HG03439 (cell line): Measurements from ENCODE around the gene GSK3A.

Experiments used
- ATAC-seq: cut with Tn5 transposase; IDR thresholded peaks from one replicate; pipeline ENCODE4 v1.9.1; 2021; ENCODE audit warnings: mild to moderate bottlenecking, moderate library complexity; ENCODE audit not compliant: unreplicated experiment

Gene GSK3A

DNA sequence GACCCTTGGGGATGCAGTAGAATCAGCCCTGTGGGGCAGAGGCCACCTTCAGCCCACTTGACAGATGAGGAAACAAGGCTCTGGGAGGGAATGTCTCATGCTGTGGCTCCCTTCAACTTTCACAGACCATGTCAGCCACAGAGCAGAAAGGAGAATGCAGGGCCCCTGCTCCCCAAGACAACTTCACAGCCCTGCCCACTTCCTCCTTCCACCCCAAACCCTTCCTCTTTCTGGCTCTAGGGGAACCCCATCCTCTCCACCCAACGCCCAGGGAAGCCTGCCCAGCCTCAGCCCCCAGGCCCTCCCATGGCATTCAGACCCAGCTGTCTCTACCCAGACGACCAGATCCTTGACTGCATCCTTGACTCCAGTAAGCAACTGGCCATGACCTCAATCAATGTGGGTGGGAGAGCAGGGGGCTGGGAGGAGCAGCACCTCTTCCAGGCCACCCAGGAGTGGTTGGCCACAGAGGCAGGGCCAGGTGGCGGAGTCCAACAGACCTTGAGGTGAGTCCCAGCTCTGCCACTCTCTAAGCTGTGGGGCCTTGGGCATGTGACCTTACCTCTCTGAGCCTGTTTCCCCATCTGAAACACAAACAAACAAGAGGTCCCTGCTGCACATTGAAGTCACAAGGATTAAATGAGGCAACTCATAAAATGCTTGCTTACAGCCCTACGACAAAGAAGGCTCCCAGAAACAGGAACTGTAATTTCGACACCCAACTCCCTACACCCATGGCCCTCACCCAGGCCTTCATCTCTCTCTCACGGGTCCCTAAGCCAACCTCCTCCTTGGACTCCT lies 40.7 kb downstream of the GSK3A start:
- ATAC-seq, result peak; percentile 40

DNA sequence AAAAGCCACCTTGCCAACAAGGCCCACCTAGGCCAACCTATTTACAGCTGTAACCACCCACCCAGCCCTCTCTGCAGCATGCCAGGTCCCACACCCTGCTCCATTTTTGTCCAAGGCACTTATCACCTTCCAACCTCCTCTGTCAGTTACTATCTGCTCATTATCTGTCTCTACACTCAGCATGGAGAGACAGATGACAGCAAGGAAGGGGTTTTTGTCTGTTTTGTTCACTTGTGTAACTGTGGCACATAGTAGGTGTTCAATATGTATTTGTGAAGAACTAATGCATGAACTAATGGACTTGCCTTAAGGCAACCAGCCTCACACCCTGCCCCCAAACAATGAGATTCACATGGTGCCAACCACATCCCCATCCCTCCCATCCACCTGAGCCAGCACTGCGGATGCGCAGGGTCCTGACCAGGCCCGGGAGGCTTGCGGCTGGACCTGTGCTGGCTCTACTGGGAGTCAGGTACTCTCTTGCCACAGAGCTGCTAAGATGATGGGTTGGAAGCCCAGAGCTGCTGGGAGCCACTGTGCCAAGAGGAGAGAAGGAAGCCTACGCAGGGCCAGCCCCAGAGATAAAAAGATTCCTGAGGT lies 42.2 kb downstream of the GSK3A start:
- ATAC-seq, result no peak

DNA sequence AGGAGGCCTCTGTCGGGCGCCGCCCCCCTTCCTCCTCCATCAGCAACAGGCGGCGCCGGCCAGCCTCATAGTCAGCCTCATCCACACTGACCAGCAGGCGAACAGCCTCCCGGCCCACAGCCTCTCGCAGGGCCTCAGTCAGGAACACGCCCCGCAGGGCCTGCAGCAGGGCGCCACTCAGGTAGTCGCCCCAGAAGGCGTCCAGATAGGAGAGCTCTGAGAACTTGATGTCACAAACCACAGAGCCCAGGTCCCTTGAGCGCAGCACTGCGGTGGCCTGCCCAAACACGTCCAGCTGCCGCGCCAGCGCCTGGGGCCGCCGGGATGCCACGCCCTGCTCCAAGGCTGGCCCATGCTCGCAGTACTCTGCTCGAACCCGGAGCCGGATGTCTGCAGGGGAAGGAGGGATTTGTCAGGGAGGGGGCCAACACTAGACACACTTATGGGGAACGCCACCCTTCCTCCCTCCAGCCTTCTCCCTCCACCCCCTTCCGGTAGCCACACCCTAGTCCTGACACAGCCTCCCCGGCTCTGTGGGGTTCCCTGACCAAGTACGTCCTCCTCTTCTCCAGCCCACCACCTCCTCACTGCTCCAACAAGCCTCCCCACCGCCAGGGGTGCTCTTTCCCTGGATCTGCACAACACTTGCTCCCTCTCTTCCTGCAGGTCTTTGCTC lies 42.8 kb downstream of the GSK3A start:
- peak; percentile 41 for ATAC-seq

DNA sequence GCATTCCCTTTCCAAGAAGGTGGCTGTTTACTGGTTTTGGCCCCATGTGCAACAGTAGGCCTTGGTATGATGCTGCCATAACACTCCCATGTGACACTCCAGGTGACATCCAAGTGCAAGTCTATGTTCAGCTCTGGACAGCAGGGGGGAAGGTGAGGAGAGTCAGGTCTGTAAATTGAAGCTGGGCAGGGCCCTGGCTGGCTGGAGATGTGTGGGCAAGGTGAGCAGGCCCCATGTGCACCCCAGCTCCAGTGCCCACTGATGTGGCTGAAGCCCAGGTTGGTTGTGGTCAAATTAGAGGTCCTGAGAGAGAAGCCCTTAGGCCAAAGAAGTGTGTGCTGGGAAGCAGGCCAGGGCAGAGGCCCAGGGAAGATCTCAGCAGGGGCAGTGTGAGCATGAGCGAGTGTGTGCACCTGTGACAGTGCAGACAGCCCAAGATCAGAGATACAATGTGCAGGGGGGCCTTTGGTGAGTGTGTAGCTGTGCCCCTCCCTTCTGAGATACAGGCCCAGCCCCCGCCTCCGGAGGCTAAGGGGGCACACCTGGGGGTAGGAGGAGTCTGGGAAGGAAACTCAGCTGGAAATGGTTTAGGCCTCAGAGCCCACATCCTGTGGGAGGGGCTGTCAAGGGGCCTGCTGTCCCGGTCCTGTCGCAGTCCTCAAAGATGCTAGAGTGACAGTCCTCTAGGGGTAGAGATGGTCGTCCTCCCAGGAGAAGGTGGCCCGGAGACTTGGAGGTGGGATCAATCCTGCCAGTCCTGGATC lies 43.5 kb downstream of the GSK3A start:
- peak; percentile 14 for ATAC-seq

DNA sequence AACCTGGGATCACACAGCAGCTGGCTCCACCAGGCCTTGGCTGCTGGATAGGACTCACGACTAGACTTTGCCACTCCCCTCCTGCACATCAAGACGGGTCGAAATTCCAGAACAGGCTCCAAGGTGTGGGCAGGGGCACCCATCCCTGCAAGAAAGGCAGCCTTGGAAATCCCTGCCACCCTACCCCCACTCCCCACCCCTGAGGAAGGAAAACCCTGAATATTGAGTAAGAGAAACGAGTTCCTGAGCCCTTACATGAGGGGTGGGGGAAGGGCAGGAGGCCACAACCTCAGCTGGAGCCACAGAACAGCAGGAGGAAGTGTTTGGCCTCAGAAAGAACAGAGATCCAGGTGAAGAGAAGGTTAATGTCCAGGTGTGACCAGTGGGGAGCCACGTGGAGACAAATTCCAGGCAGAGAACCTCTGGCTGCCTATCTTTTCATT lies 45.0 kb downstream of the GSK3A start:
- ATAC-seq, result no peak

DNA sequence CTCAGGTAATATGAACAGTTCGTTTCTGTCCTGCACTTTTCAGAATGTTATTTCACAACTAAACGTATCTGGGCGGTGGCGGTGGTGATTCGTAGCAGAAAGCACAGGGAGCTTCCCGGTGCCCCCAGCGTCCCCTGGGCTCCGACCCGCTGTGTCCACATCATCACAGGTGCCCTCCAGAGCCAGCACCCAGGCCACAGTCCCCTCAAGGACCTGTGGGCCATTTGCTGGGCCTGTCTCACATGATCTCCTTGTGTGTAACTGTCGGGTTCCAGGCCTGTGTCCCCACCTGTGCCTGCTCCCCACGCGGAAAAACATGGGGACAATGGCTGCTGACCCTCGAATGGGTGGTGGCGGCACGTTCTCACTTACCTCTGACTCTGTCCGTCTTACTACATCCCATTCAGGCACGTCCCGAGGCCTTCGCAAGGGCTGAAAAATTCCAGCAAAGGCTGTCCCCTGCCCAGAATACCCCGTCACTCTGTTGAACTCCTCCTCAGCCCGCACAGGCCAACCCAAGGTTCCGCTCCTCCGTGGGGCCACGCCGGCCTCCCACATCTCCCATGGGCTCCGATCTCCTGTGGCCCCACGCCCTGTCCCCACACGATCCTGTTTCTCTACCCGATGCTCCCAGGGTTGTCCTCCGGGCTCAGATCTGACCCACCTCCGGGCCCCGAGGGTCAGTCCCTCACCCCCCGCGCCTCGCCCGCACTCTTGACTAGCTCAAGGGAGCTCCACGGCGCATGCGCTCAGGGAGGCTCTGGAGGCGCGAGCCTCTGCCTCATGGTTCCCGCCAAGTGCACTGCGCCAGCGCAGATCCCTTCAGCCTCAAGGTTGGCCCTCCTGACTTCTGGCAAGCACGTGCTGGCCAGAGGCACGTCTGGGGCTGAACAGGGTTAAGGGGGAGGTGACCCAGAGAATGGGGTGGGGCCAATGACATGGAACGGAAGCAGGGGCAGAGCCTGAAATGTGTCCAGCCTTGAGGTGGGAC lies 46.1 kb downstream of the GSK3A start:
- ATAC-seq, result no peak

DNA sequence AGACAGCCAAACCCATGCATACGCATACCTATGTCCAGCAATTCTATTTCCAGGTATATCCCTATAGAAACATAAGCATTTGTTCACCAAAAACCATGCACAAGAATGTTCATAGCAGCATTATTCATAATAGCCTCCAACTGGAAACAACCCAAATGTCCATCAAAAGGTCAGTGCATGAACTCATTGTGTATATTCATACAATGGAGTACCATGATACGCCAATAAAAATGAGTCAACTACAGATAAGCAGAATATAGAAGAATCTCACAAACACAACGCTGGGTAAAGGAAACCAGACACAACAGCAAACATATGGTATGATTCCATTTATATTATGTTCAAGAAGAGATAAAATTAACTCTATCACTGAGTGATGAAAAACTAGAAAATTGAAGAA lies 48.7 kb downstream of the GSK3A start:
- ATAC-seq, result no peak

DNA sequence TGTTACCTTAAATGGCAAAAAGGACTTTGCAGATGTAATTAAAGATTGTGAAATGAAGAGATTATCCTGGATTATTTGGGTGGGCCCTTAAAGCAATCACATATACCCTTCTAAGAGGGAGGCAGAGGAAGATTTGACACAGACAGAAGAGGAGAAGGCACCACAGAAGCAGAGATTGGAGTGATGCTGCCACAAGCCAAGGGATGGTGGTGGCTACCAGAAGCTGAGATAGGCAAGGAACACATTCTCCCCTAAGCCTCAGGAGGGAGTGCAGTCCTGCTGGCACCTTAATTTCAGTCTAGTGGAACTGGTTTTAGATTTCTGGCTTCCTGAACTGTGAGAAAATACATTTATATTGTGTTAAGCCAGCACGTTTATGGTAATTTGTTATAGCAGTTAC lies 49.1 kb downstream of the GSK3A start:
- ATAC-seq, result no peak

DNA sequence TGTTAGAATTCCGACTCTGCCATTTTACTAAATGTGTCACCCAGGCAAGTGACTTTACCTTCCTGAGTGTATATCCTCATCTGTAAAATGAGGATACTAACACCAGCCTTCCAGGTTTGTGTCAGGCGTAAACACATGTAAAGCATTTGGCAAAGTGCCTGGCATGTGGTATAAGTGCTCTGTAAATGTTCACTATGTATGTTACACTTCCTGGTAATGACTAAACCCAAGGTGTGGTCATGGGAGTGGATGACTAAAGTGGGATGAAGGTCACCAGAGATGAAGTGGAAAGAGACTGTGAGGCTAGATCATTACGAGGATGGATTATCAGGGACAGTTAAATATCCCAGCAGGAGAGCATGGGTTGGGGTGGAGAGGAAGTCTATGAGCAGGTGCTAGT lies 50.5 kb downstream of the GSK3A start:
- no peak for ATAC-seq

DNA sequence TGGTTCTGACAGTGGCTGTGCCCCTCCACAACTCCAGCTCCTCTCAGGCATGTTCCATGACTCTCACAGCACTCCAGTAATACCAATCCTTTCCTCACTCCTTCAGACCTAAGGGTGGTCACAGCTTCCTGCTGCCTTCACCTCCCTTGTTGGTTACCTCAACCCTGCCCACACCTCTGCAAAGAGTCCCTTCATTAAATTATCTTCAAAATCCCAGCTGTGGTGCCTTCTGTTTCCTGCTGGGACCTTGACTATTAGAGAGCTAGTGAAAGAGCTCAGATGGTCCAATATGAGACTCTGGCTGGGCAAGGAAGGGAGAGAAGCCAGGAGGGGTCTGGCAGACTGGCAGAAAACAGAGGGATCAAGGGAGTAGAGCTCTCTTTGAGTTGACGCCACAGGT lies 51.1 kb downstream of the GSK3A start:
- no peak for ATAC-seq

DNA sequence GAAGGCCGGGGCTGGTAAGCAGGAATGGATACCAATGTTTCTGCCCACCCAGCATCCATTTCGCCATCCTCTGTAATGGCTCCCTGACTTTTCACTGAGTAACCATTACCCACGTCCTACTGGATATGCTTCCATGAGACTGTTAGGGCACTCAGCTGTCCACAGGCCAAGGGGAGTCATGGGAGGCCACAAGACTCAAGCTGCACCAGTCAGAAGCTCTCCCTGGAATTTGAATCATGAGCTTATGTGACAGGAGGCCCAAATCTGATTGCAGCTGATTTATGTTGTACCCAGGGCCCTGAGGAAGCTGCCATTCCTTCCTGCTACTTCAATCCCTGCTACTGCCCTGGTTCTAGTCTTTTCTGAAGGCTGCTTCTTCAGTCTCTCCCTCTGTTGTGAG lies 53.3 kb downstream of the GSK3A start:
- ATAC-seq, result no peak

DNA sequence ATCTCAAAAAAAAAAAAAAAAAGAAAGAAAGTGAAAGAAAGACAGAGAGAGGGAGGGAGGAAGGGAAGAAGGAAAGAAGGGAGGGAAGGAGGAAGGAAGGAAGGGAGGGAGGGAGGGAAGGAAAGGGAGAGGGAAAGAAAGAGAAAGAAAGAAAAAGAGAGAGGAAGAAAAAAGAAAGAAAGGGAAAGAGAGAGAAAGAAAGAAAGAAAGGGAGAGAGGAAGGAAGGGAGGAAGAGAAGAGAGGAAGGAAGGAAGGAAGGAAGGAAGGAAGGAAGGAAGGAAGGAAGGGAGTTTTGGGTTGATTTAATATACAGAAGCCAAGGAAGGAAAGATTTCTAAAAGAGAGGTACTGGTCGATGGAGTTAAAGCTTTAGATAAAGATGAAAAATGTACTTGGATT lies 53.7 kb downstream of the GSK3A start:
- ATAC-seq, result no peak

DNA sequence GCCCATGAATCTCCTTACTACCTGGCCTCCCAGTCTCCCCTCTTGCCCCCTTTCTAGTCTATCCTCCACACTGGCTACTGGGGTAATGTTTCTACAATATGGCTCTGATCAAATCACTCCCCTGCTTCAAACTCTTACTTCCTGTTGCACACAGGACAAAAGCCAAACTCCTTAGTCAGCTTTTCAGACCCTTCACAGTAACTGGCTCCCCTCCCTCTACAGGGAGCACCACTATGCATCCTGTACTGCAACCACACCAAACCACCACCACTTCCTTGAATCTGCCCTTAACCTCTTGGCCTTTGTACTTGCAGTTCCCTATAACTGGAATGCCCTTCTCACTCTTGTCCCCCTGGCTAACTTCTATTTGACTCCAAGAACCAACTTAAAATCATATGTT lies 57.1 kb downstream of the GSK3A start:
- ATAC-seq, result no peak

DNA sequence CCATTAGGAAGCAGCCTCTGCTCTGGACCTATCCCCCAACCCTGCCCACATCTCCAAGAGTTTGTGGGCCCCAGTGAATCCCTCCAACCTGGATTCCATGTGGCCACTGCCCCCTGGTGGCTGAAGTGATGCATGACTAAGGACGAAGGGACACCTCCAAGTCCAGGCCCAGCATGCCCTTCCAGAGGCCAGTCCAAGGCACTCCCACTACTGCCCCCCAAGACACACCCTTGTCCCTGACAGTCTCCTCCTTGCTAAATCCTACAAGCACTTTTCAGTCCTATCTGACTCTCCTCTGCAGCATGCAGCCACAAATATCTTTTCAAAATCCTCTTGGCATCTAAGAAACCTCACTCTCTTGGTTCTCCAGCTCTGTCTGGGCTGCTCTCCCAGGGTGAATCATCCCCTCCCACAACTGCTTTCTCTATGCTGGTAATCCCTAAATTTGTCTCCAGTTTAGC lies 58.0 kb downstream of the GSK3A start:
- no peak for ATAC-seq
